Subcutaneous adipose tissue (tissue), 4 donors: ENCODE data around the gene TWSG1. TPM values are rescaled to one million over a fixed set of nuclear protein-coding genes. Genes with fewer than 3 reads are reported as not detected.

Source experiments
- total RNA-seq, 4 donors: library from RNA; depleted of rRNA; stranded (reverse); fragments of >200 nt; gene quantifications; one replicate each; pipeline ENCODE4 v1.1.0, GENCODE V29; 2016
- TF ChIP-seq, protein P1 (sequence below): fragments of 450-650 bp; IDR thresholded peaks from one replicate; pipeline ENCODE4 v1.5.1; 2016; ENCODE audit warnings: low read depth, mild to moderate bottlenecking, control low read depth, antibody characterized with exemption, moderate library complexity

Gene TWSG1
- total RNA-seq, 4 donors from 2014 or later = 13.6 to 45.2 (median 38.2) TPM

DNA sequence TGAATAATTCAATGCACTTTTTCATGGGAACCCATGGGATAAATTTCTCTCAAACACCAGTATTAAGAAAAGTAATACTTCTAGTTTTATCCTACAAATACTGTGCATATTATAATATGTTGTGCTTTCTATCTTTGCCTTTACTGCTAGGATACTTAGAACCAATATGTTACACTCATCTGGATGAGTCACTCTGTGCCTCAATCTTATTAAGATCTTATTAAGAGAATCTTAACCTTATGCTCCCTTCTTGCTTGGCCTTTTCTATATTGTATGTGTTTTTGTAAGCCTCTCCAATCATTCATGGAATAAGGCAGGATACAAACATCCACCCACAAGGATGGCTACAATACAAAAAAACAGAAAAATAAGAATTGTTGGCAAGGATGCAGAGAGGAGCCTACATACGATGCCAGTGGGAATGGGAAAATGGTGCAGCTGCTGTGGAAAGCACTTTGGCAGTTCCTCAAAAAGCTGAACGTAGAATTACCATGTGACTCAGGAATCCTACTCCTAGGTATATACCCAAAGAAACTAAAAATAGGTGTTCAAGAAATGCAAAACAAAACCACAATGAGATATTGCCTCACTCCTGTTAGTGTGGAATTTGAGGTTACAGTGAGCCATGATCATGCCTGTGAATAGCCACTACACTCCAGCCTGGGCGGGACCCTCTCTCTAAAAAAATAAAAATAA lies 10.7 kb upstream of the TWSG1 start:
- TF ChIP-seq, protein P1, sequence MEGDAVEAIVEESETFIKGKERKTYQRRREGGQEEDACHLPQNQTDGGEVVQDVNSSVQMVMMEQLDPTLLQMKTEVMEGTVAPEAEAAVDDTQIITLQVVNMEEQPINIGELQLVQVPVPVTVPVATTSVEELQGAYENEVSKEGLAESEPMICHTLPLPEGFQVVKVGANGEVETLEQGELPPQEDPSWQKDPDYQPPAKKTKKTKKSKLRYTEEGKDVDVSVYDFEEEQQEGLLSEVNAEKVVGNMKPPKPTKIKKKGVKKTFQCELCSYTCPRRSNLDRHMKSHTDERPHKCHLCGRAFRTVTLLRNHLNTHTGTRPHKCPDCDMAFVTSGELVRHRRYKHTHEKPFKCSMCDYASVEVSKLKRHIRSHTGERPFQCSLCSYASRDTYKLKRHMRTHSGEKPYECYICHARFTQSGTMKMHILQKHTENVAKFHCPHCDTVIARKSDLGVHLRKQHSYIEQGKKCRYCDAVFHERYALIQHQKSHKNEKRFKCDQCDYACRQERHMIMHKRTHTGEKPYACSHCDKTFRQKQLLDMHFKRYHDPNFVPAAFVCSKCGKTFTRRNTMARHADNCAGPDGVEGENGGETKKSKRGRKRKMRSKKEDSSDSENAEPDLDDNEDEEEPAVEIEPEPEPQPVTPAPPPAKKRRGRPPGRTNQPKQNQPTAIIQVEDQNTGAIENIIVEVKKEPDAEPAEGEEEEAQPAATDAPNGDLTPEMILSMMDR = no peak

DNA sequence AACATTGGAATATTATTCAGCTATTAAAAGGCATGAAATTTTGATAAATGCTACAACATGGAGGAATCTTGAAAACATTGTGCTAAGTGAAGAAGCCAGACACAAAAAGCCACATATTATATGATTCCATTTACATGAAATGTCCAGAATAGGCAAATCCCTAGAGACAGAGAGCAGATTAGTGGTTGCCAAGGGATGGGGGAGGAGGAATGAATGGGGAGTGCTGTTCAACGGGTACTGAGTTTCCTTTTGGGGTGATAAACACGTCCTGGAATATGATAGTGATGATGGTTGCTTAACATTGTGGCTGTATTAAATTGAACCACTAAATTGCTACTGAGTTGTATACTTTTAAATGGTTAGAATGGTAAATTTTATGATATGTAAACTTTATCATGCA lies 8.9 kb upstream of the TWSG1 start:
- TF ChIP-seq, protein P1 = no peak

DNA sequence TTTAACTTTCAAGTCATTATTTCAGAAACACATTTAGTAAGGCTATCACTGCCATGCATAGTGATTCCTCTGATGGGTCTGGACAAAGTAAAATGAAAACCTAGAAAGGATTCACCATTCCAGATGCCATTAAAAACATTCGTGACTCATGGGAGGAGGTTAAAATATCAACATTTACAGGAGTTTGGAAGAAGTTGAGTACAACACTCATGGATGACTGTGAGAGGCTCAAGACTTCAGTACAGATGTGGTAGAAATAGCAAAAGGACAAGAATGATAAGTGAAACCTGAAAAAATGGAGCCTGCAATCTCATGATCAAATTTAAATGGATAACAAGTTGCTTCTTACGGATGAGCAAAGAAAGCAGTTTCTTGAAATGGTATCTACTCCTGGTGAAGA lies 5.8 kb upstream of the TWSG1 start:
- TF ChIP-seq, protein P1 = no peak

DNA sequence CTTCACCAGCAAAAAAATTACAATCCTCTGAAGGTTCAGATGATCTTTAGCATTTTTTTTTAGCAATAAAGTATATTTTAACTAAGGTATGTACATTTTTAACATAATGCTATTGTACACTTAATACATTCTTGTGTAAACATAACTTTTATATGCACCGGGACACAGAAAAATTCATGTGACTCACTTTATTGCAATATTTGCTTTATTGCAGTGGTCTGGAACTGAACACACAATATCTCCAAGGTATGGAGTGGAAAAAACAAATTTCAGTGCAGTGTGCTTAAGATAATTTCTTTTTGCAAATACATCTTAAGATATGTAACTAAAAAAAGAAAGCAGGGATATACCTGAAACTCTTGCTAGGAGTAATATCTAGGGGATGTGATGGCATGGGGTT lies 5.1 kb upstream of the TWSG1 start:
- TF ChIP-seq, protein P1 = no peak

DNA sequence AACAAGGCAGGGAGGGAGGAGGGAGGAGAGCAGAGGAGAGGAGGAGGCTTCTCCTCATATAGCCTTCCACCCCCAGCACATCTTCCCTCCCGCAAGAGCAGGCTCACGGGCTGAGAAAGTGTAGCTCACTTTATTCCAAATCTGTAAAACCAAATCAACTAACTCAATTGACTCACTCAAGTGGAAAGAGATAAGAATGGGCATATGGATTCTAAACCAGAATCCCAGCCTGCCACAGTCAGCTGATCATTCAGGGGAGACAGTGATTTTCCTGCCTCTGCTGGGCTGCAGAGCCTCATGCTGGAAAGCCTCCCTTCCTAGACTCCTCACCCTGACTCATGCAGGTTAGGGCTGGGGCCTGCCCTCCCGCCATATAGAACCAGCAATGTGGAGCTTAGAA lies 4.2 kb upstream of the TWSG1 start:
- TF ChIP-seq, protein P1 = no peak

DNA sequence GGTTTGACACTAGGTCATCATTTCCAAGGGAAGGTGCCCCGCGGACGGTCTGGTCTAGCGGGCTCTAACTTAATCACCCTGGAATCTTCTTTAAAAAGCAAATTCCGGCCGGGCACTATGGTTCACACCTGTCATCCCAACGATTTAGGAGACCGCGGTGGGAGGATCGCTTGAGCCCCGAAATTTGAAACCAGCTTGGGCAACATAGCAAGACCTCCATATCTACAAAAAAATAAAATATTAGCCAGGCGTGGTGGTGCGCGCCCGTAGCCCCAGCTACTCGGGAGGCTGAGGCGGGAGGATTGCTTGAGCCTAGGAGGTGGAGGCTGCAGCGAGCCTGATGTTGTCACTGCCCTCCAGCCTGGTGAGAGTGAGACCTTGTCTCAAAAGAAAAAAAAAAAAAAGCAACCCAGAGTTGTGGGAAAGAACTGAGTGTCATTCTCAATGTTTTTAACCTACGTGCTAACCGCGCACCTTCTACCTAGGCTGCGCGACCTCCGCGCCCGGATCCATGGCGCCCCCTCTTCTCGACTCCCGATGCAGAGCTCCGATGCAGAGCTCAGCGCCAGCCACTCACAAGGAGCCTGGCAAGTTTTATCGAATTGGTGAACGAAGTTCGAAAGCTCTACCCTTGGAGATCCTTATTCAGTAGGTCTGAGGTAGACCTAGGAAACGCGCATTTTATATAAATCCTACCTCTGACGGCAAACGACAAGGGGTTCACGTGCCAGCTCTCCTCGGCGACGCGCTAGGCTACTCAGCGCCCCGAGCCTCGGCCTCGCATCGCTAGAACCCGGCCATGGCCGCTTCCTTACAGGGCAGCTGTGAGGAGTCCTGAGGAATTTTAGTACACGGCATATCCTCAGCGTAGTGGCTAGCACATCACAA lies 888 bp upstream of the TWSG1 start:
- TF ChIP-seq, protein P1 = no peak

DNA sequence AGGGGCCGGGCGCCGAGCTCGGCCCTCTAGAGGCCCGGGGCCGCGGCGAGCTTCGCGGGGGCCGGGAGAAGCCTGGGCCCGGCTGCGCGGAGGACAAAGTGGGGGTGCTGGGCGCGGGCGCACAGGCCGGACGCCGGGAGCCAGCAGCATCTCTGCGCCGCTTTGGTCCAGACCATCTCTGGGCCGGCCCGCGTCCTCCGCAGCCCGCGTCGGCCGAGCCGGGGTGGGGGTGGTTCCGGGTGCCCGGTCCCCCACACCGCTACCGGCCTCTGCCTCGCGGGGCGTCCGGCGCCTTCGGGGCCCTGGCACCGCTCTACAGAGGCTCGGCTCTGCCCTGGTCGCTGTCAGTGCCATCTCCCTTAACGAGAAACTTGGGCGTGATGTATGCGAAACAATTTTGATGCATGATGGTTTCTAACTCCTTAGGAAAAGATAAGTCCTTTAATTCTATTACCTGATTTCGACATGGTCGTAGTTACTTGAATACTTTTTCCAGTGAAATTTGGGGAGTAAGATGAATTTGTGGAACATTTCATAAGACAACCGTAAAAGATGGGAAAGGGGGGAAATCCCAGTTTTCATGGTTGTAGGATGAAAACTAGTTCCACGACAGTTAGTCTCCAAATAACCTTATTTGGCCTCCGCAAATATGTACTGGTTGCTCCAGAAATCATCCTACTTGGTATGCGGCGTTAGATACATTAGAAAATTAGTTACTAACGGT lies 562 bp downstream of the TWSG1 start:
- TF ChIP-seq, protein P1 = no peak
